Measurements from ENCODE around the gene TDRD12. TPM values are rescaled to one million over a fixed set of nuclear protein-coding genes. Genes with fewer than 3 reads are reported as not detected.
"Not testable (repeated sequence)": the region's sequence is repeated elsewhere in the genome, so short reads cannot be mapped to it uniquely, and the experiment has no call there.

The TDRD12 gene
- polyA plus RNA-seq, 3 donors from 2014 or later, result 0.36 to 0.39 TPM; not detected in 1

DNA sequence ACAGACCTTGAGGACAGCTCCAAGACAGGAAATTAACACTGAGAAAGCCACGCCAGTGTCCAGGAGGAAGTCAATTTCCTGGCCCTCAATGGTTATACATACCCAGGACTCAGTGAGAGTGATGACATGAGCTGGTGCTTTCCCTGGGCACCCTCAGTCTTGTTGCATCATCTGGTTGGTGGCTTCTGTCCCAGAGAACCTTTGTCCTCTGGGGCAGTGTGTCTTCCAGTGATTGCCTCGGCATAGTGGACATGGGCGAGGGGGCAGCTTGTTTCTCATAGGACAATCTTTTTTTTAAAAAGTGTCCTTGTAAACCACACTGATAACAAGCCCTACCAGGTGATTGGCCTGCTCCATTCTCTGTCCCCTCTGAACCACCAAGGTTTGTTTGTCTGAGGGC, 22.8 kb upstream of the TDRD12 start:
- not testable (repeated sequence) for H3K4me3 Mint-ChIP-seq, H3K9me3 Mint-ChIP-seq, DNase-seq
- Mint-ChIP-seq H3K27me3 (ENCODE audit: low read depth in 3 of 3) (peaks cover 9 to 19% (median 11%) of the 10 kb centered on the region in 3 donors), H3K36me3 (peaks cover 4 to 22% (median 8%) of the 10 kb centered on the region in 3 donors), H3K4me1 (peaks cover 75 to 91% of the 10 kb centered on the region in 2 donors), H3K27ac (peak overlapping the region in 3 of 6 donors; percentile 25 to 45 (median 25))

DNA sequence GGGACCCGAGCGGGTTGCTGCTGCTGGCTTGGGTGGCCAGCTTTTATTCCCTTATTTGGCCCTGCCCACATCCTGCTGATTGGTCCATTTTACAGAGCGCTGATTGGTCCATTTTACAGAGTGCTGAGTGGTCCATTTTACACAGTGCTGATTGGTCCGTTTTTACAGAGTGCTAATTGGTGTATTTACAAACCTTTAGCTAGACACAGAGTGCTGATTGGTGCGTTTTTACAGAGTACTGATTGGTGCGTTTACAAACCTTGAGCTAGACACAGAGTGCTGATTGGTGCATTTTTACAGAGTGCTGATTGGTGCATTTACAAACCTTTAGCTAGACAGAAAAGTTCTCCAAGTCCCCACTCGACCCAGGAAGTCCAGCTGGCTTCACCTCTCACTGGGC, 19.4 kb upstream of the TDRD12 start:
- Mint-ChIP-seq H3K36me3 (peaks cover 13 to 34% (median 15%) of the 10 kb centered on the region in 3 donors), H3K9me3 (peaks cover 2 to 11% (median 7%) of the 10 kb centered on the region in 6 donors), H3K27ac (peak overlapping the region in 1 of 6 donors; percentile 24), H3K4me1 (peaks cover 56 to 76% of the 10 kb centered on the region in 2 donors)
- H3K27me3 Mint-ChIP-seq (ENCODE audit: low read depth in 3 of 3); H3K4me3 Mint-ChIP-seq; DNase-seq: not testable (repeated sequence)

DNA sequence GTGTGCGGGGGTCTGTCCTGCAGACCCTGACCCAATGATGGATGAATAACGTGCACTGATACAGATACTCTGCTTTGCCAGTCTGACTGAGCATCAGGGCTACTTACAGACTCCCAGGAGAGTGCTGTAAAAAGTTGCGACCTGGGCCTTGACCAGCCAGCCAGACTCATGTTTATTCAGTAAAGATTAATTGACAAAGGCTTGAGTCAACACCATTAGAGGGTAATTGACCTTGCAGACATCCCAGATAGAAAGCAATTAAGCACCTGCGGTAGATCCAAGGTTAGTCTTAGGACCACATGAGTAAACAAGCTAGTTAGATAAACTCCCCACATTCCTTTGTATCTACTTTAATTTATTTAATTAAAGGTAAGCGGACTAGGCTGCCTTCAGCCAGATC, 17.6 kb upstream of the TDRD12 start:
- Mint-ChIP-seq H3K27me3 (ENCODE audit: low read depth in 3 of 3) (peaks cover 0 to 2% (median 2%) of the 10 kb centered on the region in 3 donors), H3K4me3 (no peak overlapping the region), H3K36me3 (peaks cover 11 to 39% (median 21%) of the 10 kb centered on the region in 3 donors), H3K4me1 (peaks cover 44 to 70% of the 10 kb centered on the region in 2 donors), H3K9me3 (peaks cover 2 to 11% (median 7%) of the 10 kb centered on the region in 6 donors), H3K27ac (peak overlapping the region in 1 of 6 donors; percentile 62)
- DNase-seq, result no peak

GRCh38 chr19:32704006-32704405, 15.6 kb upstream of the TDRD12 start:
- H3K4me3 Mint-ChIP-seq; DNase-seq; H3K27me3 Mint-ChIP-seq (ENCODE audit: low read depth in 3 of 3); H3K27ac Mint-ChIP-seq: not testable (repeated sequence)
- Mint-ChIP-seq H3K9me3 (peaks cover 2 to 11% (median 7%) of the 10 kb centered on the region in 6 donors), H3K4me1 (peaks cover 38 to 59% of the 10 kb centered on the region in 2 donors), H3K36me3 (peaks cover 11 to 35% (median 21%) of the 10 kb centered on the region in 3 donors)

GRCh38 chr19:32708457-32708856, 11.1 kb upstream of the TDRD12 start:
- Mint-ChIP-seq H3K4me3 (no peak overlapping the region), H3K4me1 (peaks cover 19 to 25% of the 10 kb centered on the region in 2 donors), H3K9me3 (peaks cover 2 to 11% (median 7%) of the 10 kb centered on the region in 6 donors), H3K27ac (peak overlapping the region in 4 of 6 donors; percentile 14 to 74 (median 35)), H3K27me3 (ENCODE audit: low read depth in 3 of 3) (no peaks in the 10 kb centered on the region), H3K36me3 (peaks cover 8 to 27% (median 21%) of the 10 kb centered on the region in 3 donors)
- DNase-seq, result no peak

- Mint-ChIP-seq H3K36me3 (peaks cover 5 to 26% (median 19%) of the 10 kb centered on the region in 3 donors), H3K4me1 (peaks cover 19 to 25% of the 10 kb centered on the region in 2 donors), H3K27me3 (ENCODE audit: low read depth in 3 of 3) (no peaks in the 10 kb centered on the region), H3K27ac (peak overlapping the region in 5 of 6 donors; percentile 3 to 74 (median 50)), H3K9me3 (peaks cover 2 to 8% (median 5%) of the 10 kb centered on the region in 6 donors), H3K4me3 (no peak overlapping the region)
- DNase-seq, result no peak
These were observed 10.5 kb upstream of the TDRD12 start for GRCh38 chr19:32709032-32709431.

- DNase-seq, result no peak
- H3K27me3 Mint-ChIP-seq (ENCODE audit: low read depth in 3 of 3), result no peaks in the 10 kb centered on the region
- H3K4me1 Mint-ChIP-seq, result peaks cover 15 to 16% of the 10 kb centered on the region in 2 donors
- H3K27ac Mint-ChIP-seq, result no peak overlapping the region
- no peaks in the 10 kb centered on the region for H3K9me3 Mint-ChIP-seq
- H3K4me3 Mint-ChIP-seq, result no peak overlapping the region
- H3K36me3 Mint-ChIP-seq, result peaks cover 0 to 23% (median 17%) of the 10 kb centered on the region in 3 donors
These were observed 7.8 kb upstream of the TDRD12 start for GRCh38 chr19:32711747-32712146.

GRCh38 chr19:32716203-32716602, 3.4 kb upstream of the TDRD12 start:
- DNase-seq; H3K27me3 Mint-ChIP-seq (ENCODE audit: low read depth in 3 of 3); H3K4me1 Mint-ChIP-seq; H3K27ac Mint-ChIP-seq; H3K4me3 Mint-ChIP-seq; H3K9me3 Mint-ChIP-seq: not testable (repeated sequence)
- H3K36me3 Mint-ChIP-seq, result peaks cover 0 to 23% (median 14%) of the 10 kb centered on the region in 3 donors

DNA sequence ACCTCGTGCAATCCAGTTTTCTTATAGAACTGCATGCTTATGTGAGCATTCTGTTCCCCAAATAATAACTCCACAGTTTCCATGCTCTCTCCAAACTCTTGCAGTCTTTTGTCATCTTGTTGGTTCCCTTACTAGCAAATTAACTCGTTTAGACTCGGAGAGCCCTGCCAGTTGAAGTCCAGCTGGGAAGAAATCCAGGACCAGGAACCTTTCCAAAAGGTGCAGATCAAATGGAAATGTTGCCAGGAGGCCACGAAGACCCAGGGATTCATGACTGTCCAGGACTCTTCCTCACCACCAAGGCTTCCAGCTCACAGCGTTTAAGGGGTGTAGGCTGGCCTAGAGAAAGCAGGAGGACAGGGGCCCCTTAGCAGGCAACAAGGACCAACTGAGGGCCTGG, 2.1 kb upstream of the TDRD12 start:
- DNase-seq, result no peak
- Mint-ChIP-seq H3K36me3 (peaks cover 0 to 22% (median 14%) of the 10 kb centered on the region in 3 donors), H3K4me3 (no peak overlapping the region), H3K27me3 (ENCODE audit: low read depth in 3 of 3) (peaks cover 0 to 3% (median 0%) of the 10 kb centered on the region in 3 donors), H3K9me3 (no peaks in the 10 kb centered on the region), H3K27ac (no peak overlapping the region), H3K4me1 (no peaks in the 10 kb centered on the region)

GRCh38 chr19:32718286-32718685, 1.3 kb upstream of the TDRD12 start:
- no peak for DNase-seq
- no peaks in the 10 kb centered on the region for H3K9me3 Mint-ChIP-seq
- peaks cover 0 to 18% (median 12%) of the 10 kb centered on the region in 3 donors for H3K36me3 Mint-ChIP-seq
- peak overlapping the region in 2 of 6 donors; percentile 33 to 40 for H3K27ac Mint-ChIP-seq
- peaks cover 0 to 3% (median 0%) of the 10 kb centered on the region in 3 donors for H3K27me3 Mint-ChIP-seq (ENCODE audit: low read depth in 3 of 3)
- no peaks in the 10 kb centered on the region for H3K4me1 Mint-ChIP-seq
- no peak overlapping the region for H3K4me3 Mint-ChIP-seq

DNA sequence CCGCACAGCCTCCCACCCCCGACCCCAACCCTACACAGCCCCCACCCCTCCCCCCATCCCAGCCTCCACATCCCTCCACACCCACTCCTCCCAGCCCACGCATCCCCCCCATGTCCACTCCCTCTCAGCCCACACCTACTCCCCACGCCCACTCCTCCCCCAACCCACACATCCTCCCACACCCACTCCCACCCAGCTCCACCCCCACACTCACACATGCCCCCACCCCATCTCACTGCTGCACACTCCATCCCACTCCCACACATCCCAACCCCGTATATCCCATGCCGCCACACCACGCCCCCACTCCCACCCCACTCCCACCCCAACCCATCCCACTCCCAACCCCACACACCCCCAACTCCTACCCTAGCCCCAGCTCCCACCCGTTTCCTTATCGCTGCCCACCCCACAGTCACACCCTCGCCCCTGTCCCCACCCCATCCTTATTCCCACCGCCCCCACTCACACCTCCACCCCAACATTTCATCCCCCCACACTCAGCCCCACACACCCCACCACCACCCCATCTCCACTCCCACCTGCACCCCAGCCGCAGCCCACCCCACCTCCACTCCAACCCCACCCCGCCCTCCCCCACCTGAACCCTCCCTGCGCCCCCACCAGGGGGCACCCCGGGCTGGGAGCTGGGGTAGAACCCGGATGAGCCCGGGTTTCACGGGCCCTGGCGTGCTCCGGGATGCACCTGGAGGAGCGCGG, 809 bp downstream of the TDRD12 start:
- no peak overlapping the region for H3K27ac Mint-ChIP-seq
- DNase-seq, result no peak
- H3K4me1 Mint-ChIP-seq, result no peaks in the 10 kb centered on the region
- H3K36me3 Mint-ChIP-seq, result peaks cover 0 to 4% (median under 1%) of the 10 kb centered on the region in 3 donors
- no peaks in the 10 kb centered on the region for H3K9me3 Mint-ChIP-seq
- H3K27me3 Mint-ChIP-seq (ENCODE audit: low read depth in 3 of 3), result peaks cover 0 to 3% (median 2%) of the 10 kb centered on the region in 3 donors
- H3K4me3 Mint-ChIP-seq, result no peak overlapping the region

DNA sequence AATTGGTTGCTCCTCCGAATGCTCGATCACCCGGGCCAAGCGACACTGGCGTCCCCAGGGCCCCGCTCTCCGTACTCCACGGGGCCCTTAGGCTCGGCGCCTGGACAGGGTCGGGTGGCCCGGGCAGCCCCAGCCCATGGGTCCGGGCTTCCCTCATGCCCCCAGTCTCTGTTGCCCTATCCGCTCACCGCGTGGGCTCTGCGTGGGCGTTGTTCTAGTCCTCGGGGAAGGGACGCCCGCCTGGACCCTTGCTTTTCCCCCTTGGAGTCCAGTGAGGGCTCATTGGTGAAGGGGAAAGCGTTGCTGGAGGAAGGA, 1.3 kb downstream of the TDRD12 start:
- DNase-seq, result no peak
- Mint-ChIP-seq H3K4me3 (no peak overlapping the region), H3K27ac (no peak overlapping the region), H3K36me3 (peaks cover 0 to 4% (median 0%) of the 10 kb centered on the region in 3 donors), H3K4me1 (no peaks in the 10 kb centered on the region), H3K9me3 (no peaks in the 10 kb centered on the region), H3K27me3 (ENCODE audit: low read depth in 3 of 3) (peaks cover 0 to 3% (median 2%) of the 10 kb centered on the region in 3 donors)

- H3K27ac Mint-ChIP-seq, result no peak overlapping the region
- H3K36me3 Mint-ChIP-seq, result no peaks in the 10 kb centered on the region
- no peak overlapping the region for H3K4me3 Mint-ChIP-seq
- H3K27me3 Mint-ChIP-seq (ENCODE audit: low read depth in 3 of 3), result peaks cover 2 to 9% (median 6%) of the 10 kb centered on the region in 3 donors
- H3K4me1 Mint-ChIP-seq, result peaks cover 3 to 11% of the 10 kb centered on the region in 2 donors
- peaks cover 0 to 1% (median 0%) of the 10 kb centered on the region in 6 donors for H3K9me3 Mint-ChIP-seq
- DNase-seq, result no peak
These were observed 16.4 kb downstream of the TDRD12 start for GRCh38 chr19:32735936-32736335.

DNA sequence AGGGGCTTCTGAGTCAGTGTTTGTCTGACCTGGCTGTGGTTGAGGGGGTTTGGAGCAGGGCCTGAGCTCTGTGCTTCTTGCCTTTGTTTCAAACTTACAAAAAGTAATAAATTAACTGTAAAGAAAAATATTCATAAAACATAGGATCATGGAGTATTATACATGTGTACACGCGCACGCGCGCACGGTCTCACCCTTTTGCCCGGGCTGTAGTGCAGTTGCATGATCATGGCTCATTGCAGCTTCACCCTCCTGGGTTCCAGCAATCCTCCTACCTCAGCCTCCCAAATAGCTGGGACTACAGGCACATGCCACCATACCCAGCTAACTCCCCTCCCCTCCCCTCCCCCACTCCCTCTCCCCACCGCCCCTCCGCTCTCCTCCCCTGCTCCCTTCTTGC, 23.5 kb downstream of the TDRD12 start:
- Mint-ChIP-seq H3K4me3 (no peak overlapping the region), H3K27ac (no peak overlapping the region), H3K9me3 (no peaks in the 10 kb centered on the region), H3K4me1 (peaks cover 2 to 5% of the 10 kb centered on the region in 2 donors), H3K27me3 (ENCODE audit: low read depth in 3 of 3) (peaks cover 2 to 8% (median 6%) of the 10 kb centered on the region in 3 donors), H3K36me3 (no peaks in the 10 kb centered on the region)
- DNase-seq, result no peak
